ENCODE results near the gene PTGIR. TPM values are rescaled to one million over a fixed set of nuclear protein-coding genes. Genes with fewer than 3 reads are reported as not detected.

PTGIR gene
- total RNA-seq, 1 donor from 2014 or later: 3.5 TPM

GRCh38 chr19:46616631-46617322 is 8.1 kb downstream of the PTGIR start:
- no peak for DNase-seq (ENCODE audit: low spot score)

DNA sequence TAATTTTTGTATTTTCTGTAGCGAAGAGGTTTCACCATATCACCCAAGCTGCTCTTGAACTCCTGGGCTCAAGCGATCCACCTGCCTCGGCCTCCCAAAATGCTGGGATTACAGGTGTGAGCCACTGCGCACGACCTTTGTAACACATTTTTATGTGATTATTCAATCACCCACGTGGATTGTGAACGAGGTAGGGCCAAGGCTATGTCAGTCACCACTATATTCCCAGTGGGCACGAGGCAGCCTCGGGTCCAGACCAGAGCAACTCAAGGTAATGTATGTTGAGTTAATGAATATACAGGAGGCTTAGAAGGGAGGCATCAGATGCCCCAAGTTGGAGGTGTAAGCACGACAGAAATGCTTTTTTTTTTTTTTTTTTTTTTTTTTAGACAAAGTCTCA is 8.9 kb downstream of the PTGIR start:
- no peak for DNase-seq (ENCODE audit: low spot score)

DNA sequence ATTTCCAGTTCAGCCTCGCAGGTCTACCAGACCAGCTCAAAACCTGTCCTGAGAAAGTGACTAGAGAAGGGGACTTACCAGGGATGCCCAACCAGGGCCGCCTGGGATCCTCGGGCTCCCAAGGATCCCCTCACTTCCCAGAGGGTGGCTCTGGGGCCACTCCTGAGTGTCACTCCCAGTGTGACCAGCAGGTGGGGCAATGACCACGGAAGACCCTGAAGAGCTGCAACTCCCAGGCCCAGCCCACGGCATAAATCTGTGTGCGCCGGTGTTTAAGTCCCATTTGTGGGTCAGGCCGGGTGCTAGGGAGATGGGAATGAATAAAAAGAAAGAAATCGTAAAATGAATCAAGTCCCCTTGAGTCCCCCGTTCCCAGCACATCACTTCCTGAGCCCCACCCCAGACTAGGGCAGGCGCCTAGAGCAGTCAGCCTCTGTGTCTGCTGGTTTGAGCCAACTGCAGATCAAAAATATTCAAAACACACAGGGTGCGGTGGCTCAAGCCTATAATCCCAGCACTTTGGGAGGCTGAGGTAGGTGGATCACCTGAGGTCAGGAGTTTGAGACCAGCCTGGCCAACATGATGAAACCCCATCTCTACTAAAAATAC is 10.7 kb downstream of the PTGIR start:
- DNase-seq (ENCODE audit: low spot score): peak; percentile 86

- no peak for DNase-seq (ENCODE audit: low spot score)
Measured at GRCh38 chr19:46613525-46613924, 11.4 kb downstream of the PTGIR start.

- DNase-seq (ENCODE audit: low spot score): no peak
Measured at GRCh38 chr19:46611776-46612175, 13.1 kb downstream of the PTGIR start.

DNA sequence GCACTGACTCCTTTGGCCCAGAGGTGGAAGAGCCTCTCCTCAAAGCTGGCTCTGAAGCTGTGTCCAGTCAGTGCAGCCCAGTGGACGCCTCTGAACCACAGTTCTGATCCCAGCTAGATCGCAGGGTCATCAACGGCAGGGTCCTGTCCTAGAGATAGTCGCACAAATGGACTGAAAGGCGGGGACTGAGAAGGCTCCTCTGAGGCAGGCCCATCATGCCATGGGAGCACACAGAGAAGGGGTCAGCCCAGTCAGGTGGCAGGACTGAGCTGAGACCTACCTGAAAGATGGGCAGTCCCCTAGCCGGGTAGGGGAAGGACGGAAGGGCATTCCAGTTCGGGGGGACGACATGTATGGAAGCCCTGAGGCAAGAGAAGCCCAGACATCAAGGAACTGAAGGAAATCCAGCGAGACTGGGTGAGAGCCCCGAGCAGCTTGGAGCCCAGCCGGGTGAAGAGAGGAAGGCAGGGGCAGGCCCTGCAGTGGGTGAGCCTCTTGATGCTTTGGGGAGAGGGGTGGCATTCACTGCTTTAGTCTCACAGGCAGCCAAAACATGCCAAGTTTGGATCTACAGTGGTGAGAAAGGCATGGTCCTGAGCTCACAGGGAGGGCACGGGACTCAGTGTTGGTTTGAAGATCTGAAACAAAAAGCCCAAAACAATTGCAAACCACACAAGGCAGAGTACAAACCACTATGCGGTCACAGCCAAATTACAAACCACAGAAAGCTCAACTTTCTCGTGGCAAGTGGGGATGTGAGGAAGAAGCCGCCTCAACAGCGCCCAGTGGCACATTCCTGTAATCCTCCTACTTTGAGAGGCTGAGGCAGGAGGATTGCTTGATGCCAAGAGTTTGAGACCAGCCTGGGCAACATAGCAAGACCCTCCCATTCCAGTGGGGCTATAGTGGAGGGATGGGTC is 13.8 kb downstream of the PTGIR start:
- DNase-seq (ENCODE audit: low spot score): no peak

DNA sequence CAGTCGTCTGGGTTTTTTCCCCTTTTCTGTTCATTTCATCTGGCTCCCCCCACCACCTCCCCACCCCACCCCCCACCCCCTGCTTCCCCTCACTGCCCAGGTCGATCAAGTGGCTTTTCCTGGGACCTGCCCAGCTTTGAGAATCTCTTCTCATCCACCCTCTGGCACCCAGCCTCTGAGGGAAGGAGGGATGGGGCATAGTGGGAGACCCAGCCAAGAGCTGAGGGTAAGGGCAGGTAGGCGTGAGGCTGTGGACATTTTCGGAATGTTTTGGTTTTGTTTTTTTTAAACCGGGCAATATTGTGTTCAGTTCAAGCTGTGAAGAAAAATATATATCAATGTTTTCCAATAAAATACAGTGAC is 14.5 kb downstream of the PTGIR start:
- DNase-seq (ENCODE audit: low spot score): no peak

GRCh38 chr19:46609511-46610412 is 15.1 kb downstream of the PTGIR start:
- no peak for DNase-seq (ENCODE audit: low spot score)

DNA sequence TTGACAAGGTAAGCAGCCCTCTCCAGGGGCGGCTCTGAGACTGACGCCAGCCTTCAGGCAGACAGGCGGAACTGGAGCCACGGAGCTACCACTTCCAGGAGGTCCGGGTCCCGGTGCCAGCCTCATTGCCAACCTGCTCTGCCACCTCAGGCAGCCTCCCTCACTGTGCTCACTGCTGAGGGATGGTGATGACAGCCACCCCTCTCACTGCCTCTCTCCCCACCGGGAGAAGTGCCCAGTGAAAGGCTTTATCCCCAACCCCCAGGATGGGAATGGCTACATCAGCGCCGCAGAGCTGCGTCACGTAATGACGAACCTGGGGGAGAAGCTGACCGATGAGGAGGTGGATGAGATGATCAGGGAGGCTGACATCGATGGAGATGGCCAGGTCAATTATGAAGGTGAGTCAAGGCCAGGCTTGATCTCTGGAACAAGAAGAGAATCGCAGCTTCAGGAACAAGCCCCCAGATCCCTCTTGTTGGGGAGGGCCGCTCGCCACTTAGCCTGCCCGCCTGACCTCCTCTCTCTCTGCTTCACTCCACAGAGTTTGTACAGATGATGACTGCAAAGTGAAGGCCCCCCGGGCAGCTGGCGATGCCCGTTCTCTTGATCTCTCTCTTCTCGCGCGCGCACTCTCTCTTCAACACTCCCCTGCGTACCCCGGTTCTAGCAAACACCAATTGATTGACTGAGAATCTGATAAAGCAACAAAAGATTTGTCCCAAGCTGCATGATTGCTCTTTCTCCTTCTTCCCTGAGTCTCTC is 16.1 kb downstream of the PTGIR start:
- DNase-seq (ENCODE audit: low spot score): no peak

DNA sequence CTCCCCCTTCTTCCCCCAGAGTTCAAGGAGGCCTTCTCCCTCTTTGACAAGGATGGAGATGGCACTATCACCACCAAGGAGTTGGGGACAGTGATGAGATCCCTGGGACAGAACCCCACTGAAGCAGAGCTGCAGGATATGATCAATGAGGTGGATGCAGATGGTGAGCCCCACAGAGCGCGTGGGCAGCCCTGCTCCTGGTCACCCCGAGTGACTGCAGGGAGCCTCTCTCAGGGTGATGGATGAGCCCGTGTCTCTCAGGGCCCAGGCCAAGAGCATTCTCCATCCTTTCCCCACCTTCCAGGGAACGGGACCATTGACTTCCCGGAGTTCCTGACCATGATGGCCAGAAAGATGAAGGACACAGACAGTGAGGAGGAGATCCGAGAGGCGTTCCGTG is 16.7 kb downstream of the PTGIR start:
- DNase-seq (ENCODE audit: low spot score): no peak

- DNase-seq (ENCODE audit: low spot score): no peak
Measured at GRCh38 chr19:46607448-46607841, 17.4 kb downstream of the PTGIR start.

DNA sequence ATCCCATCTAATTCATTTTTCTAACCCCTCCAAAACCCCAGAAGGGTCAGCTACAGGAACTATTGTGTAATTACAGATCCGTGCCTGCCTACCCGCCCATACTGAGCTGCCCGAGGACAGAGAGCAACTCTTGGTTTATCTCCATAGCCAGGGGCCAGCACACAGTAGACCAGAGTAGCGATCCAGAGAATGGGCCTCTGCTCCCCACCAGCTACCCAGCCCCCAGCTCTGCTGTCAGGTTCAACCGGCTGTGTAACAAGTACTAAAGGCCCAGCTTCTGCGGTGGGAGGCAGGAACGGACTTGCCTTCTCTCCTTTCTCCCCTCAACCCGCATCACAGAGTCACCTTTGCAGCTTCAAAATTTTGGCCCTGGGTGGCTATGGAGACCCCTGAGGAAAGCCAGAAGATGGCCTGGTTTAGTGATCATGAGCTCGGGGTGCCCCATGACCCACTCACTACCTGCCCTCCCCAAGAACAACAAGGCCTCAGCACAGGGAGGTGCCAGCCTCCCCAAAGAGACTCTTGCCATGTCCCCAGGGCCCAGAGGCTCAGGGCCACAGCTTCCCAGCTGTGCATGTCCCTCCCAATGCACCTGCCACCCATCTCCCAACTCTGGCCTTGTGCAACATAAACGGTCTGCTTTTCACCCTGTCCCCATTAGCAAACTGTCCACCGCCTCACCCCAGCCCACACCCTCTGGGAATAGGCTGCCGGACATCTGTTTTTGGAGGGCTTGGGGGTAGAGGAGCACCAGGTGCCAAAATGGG is 18.0 kb downstream of the PTGIR start:
- no peak for DNase-seq (ENCODE audit: low spot score)

DNA sequence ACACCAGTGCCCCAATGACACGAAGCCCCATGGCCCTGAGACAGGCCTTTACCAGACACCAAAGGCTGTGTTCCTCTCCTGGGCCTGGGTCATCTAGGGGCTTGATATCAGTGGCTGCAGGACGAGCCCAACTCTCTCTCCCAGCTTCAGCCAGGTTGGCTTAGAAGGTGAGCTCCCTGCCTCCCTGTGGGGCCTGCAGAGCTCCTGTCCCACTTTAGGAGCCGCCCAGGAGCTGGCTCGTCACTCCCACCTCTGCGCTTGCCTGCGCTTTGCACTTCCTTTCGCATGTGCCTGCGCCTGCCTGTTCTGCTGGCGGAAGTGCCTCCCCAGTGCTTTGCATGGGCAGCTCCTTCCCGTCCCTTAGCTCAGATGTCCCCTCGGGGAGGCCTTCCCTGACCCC is 18.9 kb downstream of the PTGIR start:
- DNase-seq (ENCODE audit: low spot score): no peak

DNA sequence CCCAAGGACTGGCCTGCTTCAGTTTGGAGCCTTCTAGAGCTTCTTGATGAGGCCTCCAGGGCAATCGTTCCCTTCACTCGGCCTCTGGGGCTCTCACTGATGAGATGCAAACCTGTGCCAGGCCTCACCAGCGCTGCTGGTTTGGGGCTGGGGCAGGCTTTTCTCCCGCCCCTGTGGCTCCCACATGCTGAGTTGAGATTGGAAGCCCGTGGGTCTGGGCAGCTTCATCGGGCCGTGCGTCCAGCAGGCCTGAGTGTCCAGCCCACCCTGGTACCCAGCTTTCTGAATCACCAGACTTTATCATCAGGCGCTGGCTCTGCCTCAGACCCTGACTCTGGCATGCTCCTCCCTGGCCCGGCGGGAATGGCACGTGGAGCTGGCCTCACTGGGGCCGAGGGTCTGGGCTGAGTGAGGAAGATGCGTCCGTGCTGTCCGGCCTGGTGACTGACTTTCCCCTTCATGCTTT is 19.5 kb downstream of the PTGIR start:
- no peak for DNase-seq (ENCODE audit: low spot score)

- no peak for DNase-seq (ENCODE audit: low spot score)
Measured at GRCh38 chr19:46604781-46605355, 20.0 kb downstream of the PTGIR start.

GRCh38 chr19:46603752-46604231 is 21.1 kb downstream of the PTGIR start:
- no peak for DNase-seq (ENCODE audit: low spot score)

DNA sequence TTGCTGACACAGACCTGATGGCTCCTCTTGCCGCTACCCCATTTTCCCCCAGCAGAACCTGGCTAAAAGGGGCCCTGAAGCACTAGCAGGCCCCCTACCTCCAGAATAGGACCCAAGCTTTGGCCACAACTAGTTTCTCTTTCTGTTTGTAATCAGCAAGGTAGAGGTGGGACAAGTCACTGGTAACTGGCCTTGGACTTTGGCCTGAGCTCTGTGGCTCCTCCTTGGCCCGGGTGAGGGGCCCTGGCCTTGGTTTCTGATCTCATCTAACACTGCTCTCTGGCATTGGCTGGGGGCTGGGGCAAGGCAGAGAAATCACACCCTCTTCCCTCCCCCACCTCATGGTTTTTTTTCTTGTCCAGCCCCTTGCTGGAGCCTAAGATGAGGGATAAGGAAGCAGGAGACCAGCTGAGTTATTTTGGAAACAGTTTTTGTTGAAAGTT is 21.7 kb downstream of the PTGIR start:
- no peak for DNase-seq (ENCODE audit: low spot score)

DNA sequence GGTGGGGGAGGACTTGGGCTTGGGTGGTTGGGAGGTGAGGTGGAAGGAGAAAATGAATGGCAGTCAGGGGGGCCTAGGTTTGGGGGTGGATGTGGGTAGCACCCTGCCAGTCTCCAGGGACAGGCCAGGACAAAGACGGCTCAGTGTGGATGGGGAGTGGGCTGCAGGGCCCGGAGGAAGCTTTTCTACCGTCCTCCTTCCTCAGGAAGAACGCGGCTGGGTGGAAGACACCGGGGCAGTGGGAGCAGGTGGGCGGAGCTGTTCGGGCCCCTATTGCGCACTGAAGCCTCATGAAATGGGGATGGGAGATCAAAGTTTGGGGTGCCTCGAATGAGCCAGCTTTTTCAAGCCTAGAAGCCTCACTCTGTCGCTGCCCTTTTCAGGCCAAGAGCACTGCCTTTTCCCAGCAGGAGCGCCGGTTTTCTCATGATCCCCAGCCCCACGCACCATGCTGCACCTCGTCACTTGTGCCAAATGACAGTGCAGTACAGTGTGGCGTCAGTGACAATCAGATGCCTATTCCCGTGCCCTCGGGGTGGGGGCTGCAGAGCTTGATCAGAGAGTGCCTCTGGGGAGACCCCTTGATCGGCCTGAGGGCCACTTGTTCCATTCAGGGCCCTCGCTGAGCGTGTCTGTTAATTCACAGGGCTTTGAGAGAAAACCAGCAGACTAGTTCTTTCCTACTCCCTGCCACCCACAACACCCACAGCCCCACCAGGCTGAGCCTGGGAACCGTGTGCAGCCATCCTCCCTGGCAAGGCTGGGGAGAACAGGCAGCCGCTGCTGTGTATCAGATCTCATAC is 22.3 kb downstream of the PTGIR start:
- no peak for DNase-seq (ENCODE audit: low spot score)
